Smooth muscle cell (in vitro differentiated cells): Measurements from ENCODE around the gene TWSG1. TPM values are rescaled to one million over a fixed set of nuclear protein-coding genes. Genes with fewer than 3 reads are reported as not detected.

Experiments used
- DNase-seq: peaks from one replicate; lab custom pipeline; 2025; ENCODE audit not compliant: unreplicated experiment; lab: John Stamatoyannopoulos, UW
- H2AFZ ChIP-seq: fragments of 200-600 bp; sonication (generic); 2 replicates; pipeline ENCODE4 v1.6.0; 2016; ENCODE audit warnings: antibody characterized with exemption, low read depth, mild to moderate bottlenecking
- H3F3A ChIP-seq: fragments of 200-600 bp; sonication (generic); 2 replicates; pipeline ENCODE4 v1.6.0; 2017; ENCODE audit warnings: antibody characterized with exemption, low read depth
- H3K27ac ChIP-seq: fragments of 200-600 bp; sonication (generic); 2 replicates; pipeline ENCODE4 v1.5.1; 2016; ENCODE audit warnings: low read depth, mild to moderate bottlenecking
- H3K27me3 ChIP-seq: fragments of 200-600 bp; sonication (generic); 2 replicates; pipeline ENCODE4 v1.6.1; 2016; ENCODE audit warnings: low read depth, mild to moderate bottlenecking
- H3K36me3 ChIP-seq: fragments of 200-600 bp; sonication (generic); 2 replicates; pipeline ENCODE4 v1.5.1; 2016; ENCODE audit warnings: low read depth
- H3K4me1 ChIP-seq: fragments of 200-600 bp; sonication (generic); 2 replicates; pipeline ENCODE4 v1.5.1; 2016; ENCODE audit warnings: low read depth
- H3K4me2 ChIP-seq: fragments of 200-600 bp; sonication (generic); 2 replicates; pipeline ENCODE4 v1.6.0; 2016; ENCODE audit warnings: mild to moderate bottlenecking
- H3K4me3 ChIP-seq: fragments of 200-600 bp; sonication (generic); 2 replicates; pipeline ENCODE4 v1.5.1; 2016; ENCODE audit warnings: mild to moderate bottlenecking
- H3K79me2 ChIP-seq: fragments of 200-600 bp; sonication (generic); 2 replicates; pipeline ENCODE4 v1.6.0; 2016; ENCODE audit warnings: low read depth, mild to moderate bottlenecking
- H3K9ac ChIP-seq: fragments of 200-600 bp; sonication (generic); 2 replicates; pipeline ENCODE4 v1.6.0; 2016; ENCODE audit warnings: low read depth
- H3K9me3 ChIP-seq: fragments of 200-600 bp; sonication (generic); replicated peaks from 2 replicates; pipeline ENCODE4 v1.5.1; 2016; ENCODE audit warnings: low read depth
- H4K20me1 ChIP-seq: fragments of 200-600 bp; sonication (generic); 2 replicates; pipeline ENCODE4 v1.6.0; 2016; ENCODE audit warnings: low read depth
- WGBS: methylation state at CpG from one replicate; pipeline ENCODE4 v1.1.7; 2016; ENCODE audit warnings: low lambda C conversion rate; 5-methylcytosine and 5-hydroxymethylcytosine counted together
- polyA plus RNA-seq: library from polyadenylated mRNA; unstranded; fragments of >200 nt; fragmentation: Nextera tagmentation; extraction: Ambion mirVana; gene quantifications from 2 replicates; pipeline ENCODE4 v1.2.1, GENCODE V29; 2016
- total RNA-seq: library from RNA; depleted of rRNA; stranded (reverse); fragments of >200 nt; gene quantifications from 2 replicates; pipeline ENCODE4 v1.2.3, GENCODE V29; 2014
- TF ChIP-seq, protein P1 (sequence below): fragments of 200-600 bp; sonication (generic); IDR thresholded peaks from 2 replicates; pipeline ENCODE4 v1.5.1; 2017; ENCODE audit warnings: borderline replicate concordance, mild to moderate bottlenecking, antibody characterized with exemption; ENCODE audit not compliant: insufficient read depth, poor library complexity, severe bottlenecking

Gene TWSG1
- total and polyA plus RNA-seq, 2 experiments from 2014 or later: 71.4 to 104 TPM

DNA sequence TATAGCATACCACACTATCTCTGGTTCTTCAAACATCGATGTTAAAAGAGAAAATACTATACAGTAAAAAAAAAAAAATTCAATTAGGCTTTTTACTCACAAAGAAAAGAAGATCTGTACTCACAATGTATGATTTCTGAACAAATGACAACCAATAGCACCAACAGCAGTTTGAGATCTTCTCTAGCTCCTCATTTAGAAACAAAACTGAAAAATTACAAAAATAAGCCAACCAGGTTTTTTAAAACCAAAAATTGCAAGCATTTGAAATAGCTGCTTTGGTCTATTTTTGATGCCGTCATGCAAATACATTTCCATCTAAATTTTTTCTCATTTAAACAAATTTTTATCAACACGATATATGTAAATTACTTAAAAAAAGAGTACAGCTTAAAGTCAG lies 106.5 kb downstream of the TWSG1 start:
- H3K27ac ChIP-seq: no peak overlapping the region
- TF ChIP-seq, protein P1, sequence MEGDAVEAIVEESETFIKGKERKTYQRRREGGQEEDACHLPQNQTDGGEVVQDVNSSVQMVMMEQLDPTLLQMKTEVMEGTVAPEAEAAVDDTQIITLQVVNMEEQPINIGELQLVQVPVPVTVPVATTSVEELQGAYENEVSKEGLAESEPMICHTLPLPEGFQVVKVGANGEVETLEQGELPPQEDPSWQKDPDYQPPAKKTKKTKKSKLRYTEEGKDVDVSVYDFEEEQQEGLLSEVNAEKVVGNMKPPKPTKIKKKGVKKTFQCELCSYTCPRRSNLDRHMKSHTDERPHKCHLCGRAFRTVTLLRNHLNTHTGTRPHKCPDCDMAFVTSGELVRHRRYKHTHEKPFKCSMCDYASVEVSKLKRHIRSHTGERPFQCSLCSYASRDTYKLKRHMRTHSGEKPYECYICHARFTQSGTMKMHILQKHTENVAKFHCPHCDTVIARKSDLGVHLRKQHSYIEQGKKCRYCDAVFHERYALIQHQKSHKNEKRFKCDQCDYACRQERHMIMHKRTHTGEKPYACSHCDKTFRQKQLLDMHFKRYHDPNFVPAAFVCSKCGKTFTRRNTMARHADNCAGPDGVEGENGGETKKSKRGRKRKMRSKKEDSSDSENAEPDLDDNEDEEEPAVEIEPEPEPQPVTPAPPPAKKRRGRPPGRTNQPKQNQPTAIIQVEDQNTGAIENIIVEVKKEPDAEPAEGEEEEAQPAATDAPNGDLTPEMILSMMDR: no peak
- no peaks in the 10 kb centered on the region for H3K27me3 ChIP-seq
- H3K4me2 ChIP-seq: no peak overlapping the region
- no peaks in the 10 kb centered on the region for H3K9me3 ChIP-seq
- H4K20me1 ChIP-seq: no peaks in the 10 kb centered on the region
- H3K79me2 ChIP-seq: no peaks in the 10 kb centered on the region
- H3K9ac ChIP-seq: no peak overlapping the region
- no peak overlapping the region for H2AFZ ChIP-seq
- 94% methylated on average over 3 of the region's 3 CpGs for WGBS
- no peaks in the 10 kb centered on the region for H3F3A ChIP-seq
- H3K36me3 ChIP-seq: no peaks in the 10 kb centered on the region
- peaks cover 14% of the 10 kb centered on the region for H3K4me1 ChIP-seq
- no peak for DNase-seq
- no peak overlapping the region for H3K4me3 ChIP-seq

DNA sequence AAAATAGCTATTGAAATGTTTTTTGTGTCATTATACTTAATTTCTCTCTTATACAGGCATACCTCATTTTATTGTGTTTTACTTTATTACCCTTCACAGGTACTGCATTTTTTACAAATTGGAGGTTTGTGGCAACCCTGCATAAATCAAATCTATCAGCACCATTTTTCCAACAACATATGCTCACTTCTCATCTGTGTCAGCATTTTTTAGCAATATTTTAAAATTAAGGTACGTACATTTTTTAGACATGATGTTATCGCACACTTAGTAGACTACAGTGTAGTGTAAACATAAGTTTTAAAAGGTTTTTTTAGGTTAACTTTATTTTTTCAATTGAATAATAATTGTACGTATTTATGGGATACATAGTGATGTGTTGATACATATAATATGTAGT lies 110.0 kb downstream of the TWSG1 start:
- H3F3A ChIP-seq: no peaks in the 10 kb centered on the region
- no peaks in the 10 kb centered on the region for H3K9me3 ChIP-seq
- WGBS: 96% methylated on average over 3 of the region's 3 CpGs
- no peak overlapping the region for H3K4me3 ChIP-seq
- H3K4me2 ChIP-seq: no peak overlapping the region
- no peaks in the 10 kb centered on the region for H3K36me3 ChIP-seq
- TF ChIP-seq, protein P1: no peak
- H2AFZ ChIP-seq: no peak overlapping the region
- H3K79me2 ChIP-seq: no peaks in the 10 kb centered on the region
- no peak overlapping the region for H3K9ac ChIP-seq
- no peak for DNase-seq
- no peaks in the 10 kb centered on the region for H3K27me3 ChIP-seq
- H3K4me1 ChIP-seq: peaks cover 3% of the 10 kb centered on the region
- no peaks in the 10 kb centered on the region for H4K20me1 ChIP-seq
- H3K27ac ChIP-seq: no peak overlapping the region

DNA sequence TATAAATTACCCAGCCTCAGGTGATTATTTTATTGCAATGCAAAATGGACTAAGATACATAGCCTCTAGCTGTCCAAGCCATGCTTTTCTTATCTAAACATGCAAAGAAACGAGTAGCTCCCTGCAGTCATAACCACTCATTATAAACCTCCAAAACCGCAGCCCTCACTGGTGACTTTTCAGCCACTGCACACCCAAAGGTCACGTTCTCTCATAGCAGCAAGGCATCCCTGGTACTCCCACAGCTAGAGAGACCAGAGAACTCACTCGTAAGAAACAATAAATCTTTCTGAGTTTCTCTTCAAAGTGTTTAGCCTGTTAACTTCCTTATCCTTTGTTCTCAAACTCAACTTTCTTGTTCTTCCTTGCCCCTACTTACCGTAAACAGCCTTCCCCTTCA lies 112.3 kb downstream of the TWSG1 start:
- TF ChIP-seq, protein P1: no peak
- H3K79me2 ChIP-seq: no peaks in the 10 kb centered on the region
- no peak overlapping the region for H3K4me2 ChIP-seq
- no peaks in the 10 kb centered on the region for H3F3A ChIP-seq
- H3K36me3 ChIP-seq: no peaks in the 10 kb centered on the region
- no peak overlapping the region for H3K4me3 ChIP-seq
- WGBS: 66% methylated on average over 5 of the region's 5 CpGs
- no peaks in the 10 kb centered on the region for H3K9me3 ChIP-seq
- H3K27me3 ChIP-seq: no peaks in the 10 kb centered on the region
- no peak overlapping the region for H3K9ac ChIP-seq
- H3K27ac ChIP-seq: no peak overlapping the region
- peaks cover 11% of the 10 kb centered on the region for H3K4me1 ChIP-seq
- H2AFZ ChIP-seq: no peak overlapping the region
- no peaks in the 10 kb centered on the region for H4K20me1 ChIP-seq
- no peak for DNase-seq

DNA sequence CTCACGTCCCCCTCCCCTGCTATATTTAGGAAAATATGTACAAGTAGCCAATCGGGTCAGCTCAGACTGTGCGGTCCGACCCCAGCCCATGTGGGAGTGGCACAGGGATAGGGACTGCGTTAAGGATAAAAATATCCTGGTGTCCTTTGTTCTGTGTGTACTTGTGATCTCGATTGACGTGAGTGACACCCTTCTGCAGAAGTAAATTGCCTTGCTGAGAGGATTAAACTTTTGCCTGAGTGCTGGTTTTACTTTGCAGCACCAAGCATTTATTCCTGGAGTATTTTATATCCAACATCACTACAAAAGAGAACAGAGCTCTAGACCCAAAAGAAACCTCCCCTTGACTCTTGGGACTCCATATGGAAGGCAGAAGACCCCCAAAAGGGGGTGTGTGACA lies 112.8 kb downstream of the TWSG1 start:
- Histone ChIP-seq H3K4me3 (no peak overlapping the region), H3F3A (no peaks in the 10 kb centered on the region), H3K36me3 (no peaks in the 10 kb centered on the region), H2AFZ (no peak overlapping the region), H3K9ac (no peak overlapping the region), H3K4me1 (peaks cover 11% of the 10 kb centered on the region), H3K79me2 (no peaks in the 10 kb centered on the region), H3K4me2 (no peak overlapping the region), H4K20me1 (no peaks in the 10 kb centered on the region), H3K27ac (no peak overlapping the region), H3K9me3 (no peaks in the 10 kb centered on the region), H3K27me3 (no peaks in the 10 kb centered on the region)
- DNase-seq: no peak
- TF ChIP-seq, protein P1: no peak
- whole genome bisulfite sequencing: 84% methylated on average over 7 of the region's 7 CpGs
